NT2/D1 (cell line): Measurements from ENCODE around the gene MS4A3.
"Not testable (repeated sequence)": the region's sequence is repeated elsewhere in the genome, so short reads cannot be mapped to it uniquely, and the experiment has no call there.

Experiments
- DNase-seq: peaks from one replicate; pipeline ENCODE4 v3.0.0-alpha.2; 2011; ENCODE audit warnings: low read depth, low spot score
- H3K27me3 ChIP-seq: 2 replicates; pipeline ENCODE4 v1.6.0; 2011; ENCODE audit warnings: mild to moderate bottlenecking; ENCODE audit not compliant: insufficient read length, insufficient read depth
- H3K36me3 ChIP-seq: 2 replicates; pipeline ENCODE4 v1.6.1; 2011; ENCODE audit warnings: mild to moderate bottlenecking, low read length, mixed read lengths; ENCODE audit not compliant: insufficient read depth, insufficient read length
- H3K4me1 ChIP-seq: 2 replicates; pipeline ENCODE4 v1.5.1; 2011; ENCODE audit not compliant: insufficient read depth, insufficient read length
- H3K4me3 ChIP-seq: 2 replicates; pipeline ENCODE4 v1.5.1; 2011; ENCODE audit warnings: low read depth; ENCODE audit not compliant: insufficient read length
- H3K9ac ChIP-seq: 2 replicates; pipeline ENCODE4 v1.6.0; 2011; ENCODE audit warnings: low read depth; ENCODE audit not compliant: insufficient read length
- H3K9me3 ChIP-seq: 2 replicates; pipeline ENCODE4 v1.5.1; 2011; ENCODE audit warnings: mild to moderate bottlenecking, low read length; ENCODE audit not compliant: insufficient read depth
- SUZ12 ChIP-seq: IDR thresholded peaks from 2 replicates; pipeline ENCODE4 v1.6.1; 2011; ENCODE audit not compliant: insufficient read length, insufficient read depth; ENCODE audit errors: extremely low read depth
- YY1 ChIP-seq: IDR thresholded peaks from 2 replicates; pipeline ENCODE4 v1.6.1; 2011; ENCODE audit not compliant: insufficient read length, insufficient read depth
- ZNF274 ChIP-seq: IDR thresholded peaks from 2 replicates; pipeline ENCODE4 v1.6.1; 2011; ENCODE audit warnings: mild to moderate bottlenecking, low read depth, low read length

Gene MS4A3

DNA sequence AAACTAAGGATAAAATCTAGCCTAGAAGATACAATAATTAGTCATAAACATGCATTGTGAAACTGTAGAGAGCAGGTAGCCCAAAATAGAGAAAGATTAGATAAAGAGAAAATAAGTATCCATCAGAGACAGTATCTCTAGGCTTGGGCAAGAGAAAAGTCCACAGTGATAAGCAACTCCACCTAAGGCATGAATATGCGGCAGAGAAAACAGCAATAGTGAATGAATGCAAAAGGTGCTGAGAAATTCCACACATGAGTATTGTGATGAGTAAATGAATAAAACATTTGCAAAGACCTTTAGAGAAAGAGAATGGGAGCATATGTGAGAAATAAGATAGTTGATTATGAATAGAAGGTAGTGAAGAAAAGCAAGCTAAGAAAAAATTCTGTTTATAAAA is 40.7 kb downstream of the MS4A3 start:
- H3K4me1 ChIP-seq = no peaks in the 10 kb centered on the region
- no peaks in the 10 kb centered on the region for H3K9me3 ChIP-seq
- H3K9ac ChIP-seq = no peak overlapping the region
- no peaks in the 10 kb centered on the region for H3K27me3 ChIP-seq
- TF ChIP-seq SUZ12 (no peak), YY1 (no peak), ZNF274 (no peak)
- no peak overlapping the region for H3K4me3 ChIP-seq
- no peak for DNase-seq
- H3K36me3 ChIP-seq = no peaks in the 10 kb centered on the region

DNA sequence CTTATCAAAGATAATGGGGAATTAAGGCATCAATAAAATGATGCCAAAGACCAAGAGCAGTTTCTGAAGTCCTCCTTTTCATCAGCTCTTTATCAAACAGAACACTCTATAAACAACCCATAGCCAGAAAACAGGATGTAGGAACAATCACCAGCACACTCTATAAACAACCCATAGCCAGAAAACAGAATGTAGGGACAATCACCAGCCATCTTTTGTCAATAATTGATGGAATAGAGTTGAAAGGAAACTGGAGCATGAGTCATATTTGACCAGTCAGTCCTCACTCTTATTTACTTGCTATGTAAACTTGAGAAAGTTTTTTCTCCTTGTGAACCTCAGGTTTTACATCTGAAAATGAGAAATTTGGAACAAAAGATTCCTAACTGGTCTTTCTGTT is 42.0 kb downstream of the MS4A3 start:
- TF ChIP-seq ZNF274 (no peak), YY1 (no peak), SUZ12 (no peak)
- no peak overlapping the region for H3K9ac ChIP-seq
- no peaks in the 10 kb centered on the region for H3K4me1 ChIP-seq
- no peaks in the 10 kb centered on the region for H3K36me3 ChIP-seq
- H3K4me3 ChIP-seq = no peak overlapping the region
- H3K9me3 ChIP-seq = no peaks in the 10 kb centered on the region
- DNase-seq = no peak
- no peaks in the 10 kb centered on the region for H3K27me3 ChIP-seq

- Histone ChIP-seq H3K9me3 (no peaks in the 10 kb centered on the region), H3K4me1 (no peaks in the 10 kb centered on the region), H3K9ac (no peak overlapping the region), H3K36me3 (no peaks in the 10 kb centered on the region), H3K4me3 (no peak overlapping the region), H3K27me3 (no peaks in the 10 kb centered on the region)
- TF ChIP-seq YY1 (no peak), SUZ12 (no peak), ZNF274 (no peak)
- DNase-seq = no peak
These were observed 44.1 kb downstream of the MS4A3 start for GRCh38 chr11:60100516-60100915.

- not testable (repeated sequence) for H3K9ac ChIP-seq, H3K4me3 ChIP-seq, H3K9me3 ChIP-seq, H3K27me3 ChIP-seq, DNase-seq, H3K4me1 ChIP-seq, H3K36me3 ChIP-seq
These were observed 44.9 kb downstream of the MS4A3 start for GRCh38 chr11:60101368-60101767.

GRCh38 chr11:60104471-60105115 is 48.1 kb downstream of the MS4A3 start:
- not testable (repeated sequence) for H3K9ac ChIP-seq, H3K4me1 ChIP-seq, DNase-seq, H3K9me3 ChIP-seq, H3K36me3 ChIP-seq, H3K4me3 ChIP-seq, H3K27me3 ChIP-seq

GRCh38 chr11:60108631-60109030 is 52.2 kb downstream of the MS4A3 start:
- H3K27me3 ChIP-seq, H3K9ac ChIP-seq, H3K4me3 ChIP-seq, H3K4me1 ChIP-seq, H3K36me3 ChIP-seq, DNase-seq, H3K9me3 ChIP-seq: not testable (repeated sequence)

DNA sequence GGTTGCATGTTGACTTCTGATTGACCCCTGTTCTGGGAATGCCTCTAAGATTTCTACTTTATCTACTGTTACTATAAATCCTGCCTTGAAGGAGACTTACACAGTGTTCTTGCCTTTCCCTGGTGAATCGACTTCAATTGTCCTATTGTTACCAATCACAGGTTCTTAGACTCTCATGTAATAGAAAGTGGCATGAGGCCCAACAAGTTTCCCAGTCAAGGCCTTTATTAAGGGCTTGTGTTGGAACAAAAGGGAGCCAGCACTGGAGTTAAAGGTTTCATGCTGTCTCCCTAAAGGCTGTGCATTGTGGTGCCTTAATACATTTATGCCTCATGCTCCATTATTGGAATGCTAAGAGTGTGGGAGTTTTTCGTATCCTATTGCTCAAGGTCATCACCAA is 55.3 kb downstream of the MS4A3 start:
- H3K9ac ChIP-seq = no peak overlapping the region
- H3K4me1 ChIP-seq = peaks cover 1% of the 10 kb centered on the region
- no peaks in the 10 kb centered on the region for H3K9me3 ChIP-seq
- no peak overlapping the region for H3K4me3 ChIP-seq
- H3K27me3 ChIP-seq = no peaks in the 10 kb centered on the region
- no peak for DNase-seq
- TF ChIP-seq ZNF274 (no peak), YY1 (no peak), SUZ12 (no peak)
- H3K36me3 ChIP-seq = no peaks in the 10 kb centered on the region

DNA sequence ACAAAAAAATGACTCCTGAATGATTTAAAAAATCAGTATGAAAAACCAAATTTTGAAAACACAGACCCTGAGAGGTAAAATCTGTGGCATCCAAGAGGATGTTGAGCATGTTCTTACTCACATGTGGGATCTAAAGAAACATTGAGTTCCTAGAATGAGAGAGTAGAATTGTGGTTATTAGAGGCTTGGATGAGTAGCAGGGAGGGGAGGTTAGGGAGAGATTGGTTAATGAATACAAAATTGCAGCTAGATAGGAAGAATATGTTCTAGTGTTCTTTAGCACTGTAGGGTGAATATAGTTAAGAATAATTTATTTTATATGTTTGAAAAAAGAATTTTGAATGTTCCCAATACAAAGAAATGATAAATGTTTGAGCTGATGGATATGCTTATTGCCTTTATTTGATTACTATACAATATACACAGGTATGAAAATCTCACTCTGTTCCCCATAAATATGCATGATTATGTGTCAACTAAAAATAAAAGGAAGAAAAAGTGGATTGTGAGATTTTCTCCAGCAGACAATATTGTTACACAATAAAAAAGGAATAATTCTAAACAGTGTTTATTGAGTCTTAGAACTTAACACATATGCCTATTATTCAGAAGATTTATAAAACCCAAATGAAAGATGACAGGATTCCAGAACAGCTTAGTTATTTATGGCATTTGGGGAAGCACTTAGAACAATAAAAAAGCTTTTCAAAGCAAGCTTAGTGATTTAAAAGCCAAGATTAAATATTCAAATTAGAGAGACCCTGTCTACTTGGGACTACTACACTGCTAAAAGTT is 60.7 kb downstream of the MS4A3 start:
- no peak for DNase-seq
- Histone ChIP-seq H3K9ac (no peak overlapping the region), H3K9me3 (no peaks in the 10 kb centered on the region), H3K4me3 (no peak overlapping the region), H3K4me1 (peaks cover 1% of the 10 kb centered on the region), H3K27me3 (no peaks in the 10 kb centered on the region), H3K36me3 (no peaks in the 10 kb centered on the region)
- TF ChIP-seq SUZ12 (no peak), YY1 (no peak), ZNF274 (no peak)
